ENCODE measurements around the gene XYLT1.
A peak's percentile ranks its signal among the peaks of the same experiment; 100 is the strongest.
"Not testable (repeated sequence)": the region's sequence is repeated elsewhere in the genome, so short reads cannot be mapped to it uniquely, and the experiment has no call there.

Gene XYLT1

DNA sequence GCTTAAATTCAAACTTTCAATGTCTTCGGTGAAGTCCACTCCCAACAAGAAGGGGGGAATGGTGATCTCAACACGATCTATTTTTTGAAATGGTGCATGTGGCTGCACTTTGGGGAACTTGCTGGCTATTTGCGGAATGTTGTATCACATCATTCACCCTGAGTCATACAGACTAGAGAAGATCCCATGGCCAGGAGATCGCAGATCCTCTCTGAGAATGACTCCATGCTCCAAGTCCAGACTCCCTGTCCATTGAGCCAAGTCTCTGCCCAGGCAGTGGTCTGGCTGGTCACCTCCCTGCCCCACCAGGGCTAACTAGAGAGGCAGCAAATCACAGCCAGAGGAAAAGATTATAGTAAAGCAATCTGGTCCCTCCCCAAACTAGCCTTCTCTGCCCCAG is 120.6 kb downstream of the XYLT1 start:
- DNase-seq = no peak

DNA sequence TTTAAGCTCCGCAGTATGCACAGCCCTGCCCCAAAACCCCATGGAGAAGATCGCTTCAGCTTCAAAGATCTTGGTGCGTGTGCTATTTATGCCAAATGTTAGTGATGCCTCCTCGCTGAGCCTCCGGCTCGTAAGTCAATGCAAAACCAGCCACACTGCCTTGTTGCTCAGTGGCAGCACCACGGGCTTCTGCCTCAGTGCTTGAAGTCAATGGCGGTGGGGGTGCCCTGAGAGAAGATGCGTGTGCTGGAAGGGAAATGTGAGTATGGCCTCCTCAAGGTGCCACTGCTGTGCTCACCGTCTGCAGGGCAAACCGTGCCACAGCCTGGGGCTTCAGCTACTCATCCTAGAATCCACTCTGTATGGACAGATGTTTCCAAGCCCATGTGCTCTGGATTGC is 121.9 kb downstream of the XYLT1 start:
- no peak for DNase-seq

DNA sequence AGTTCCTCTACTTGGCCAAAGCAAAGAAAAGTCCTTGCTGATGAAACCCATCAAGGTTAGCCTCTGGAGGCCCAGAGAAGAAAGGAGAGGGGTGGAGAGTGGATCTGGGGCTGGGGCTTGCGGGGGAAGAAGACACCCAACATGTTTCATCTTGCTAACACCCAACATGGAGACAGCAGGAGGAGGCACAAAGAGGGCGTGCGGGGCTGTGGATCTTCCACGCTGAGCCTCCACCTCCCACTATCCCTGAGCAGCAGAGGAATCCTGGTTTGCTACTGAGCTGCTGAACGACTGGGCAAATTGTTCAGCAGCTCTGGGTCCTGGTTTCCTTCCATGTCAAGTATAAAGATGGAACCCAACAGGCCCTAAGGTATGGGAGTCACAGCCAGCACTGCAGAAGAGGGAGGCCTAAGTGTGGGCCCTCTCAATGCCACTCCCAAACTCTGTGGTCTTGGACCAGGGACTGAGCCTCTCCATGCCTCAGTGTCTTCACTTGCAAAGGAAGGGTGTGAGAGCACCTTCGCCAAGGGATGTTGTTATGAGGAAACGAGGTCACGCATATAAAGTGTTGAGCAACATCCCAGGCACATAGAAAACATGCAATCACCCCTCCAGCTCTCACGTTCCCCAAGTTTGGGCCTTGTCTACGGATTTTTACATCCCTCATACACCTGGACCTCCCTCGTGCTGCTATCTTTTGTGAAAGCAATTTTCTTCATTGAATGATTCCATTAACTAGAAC is 122.5 kb downstream of the XYLT1 start:
- DNase-seq = no peak

- DNase-seq = no peak
These were observed 123.1 kb downstream of the XYLT1 start for GRCh38 chr16:17347624-17348023.

GRCh38 chr16:17346621-17347569 is 123.9 kb downstream of the XYLT1 start:
- no peak for DNase-seq

DNA sequence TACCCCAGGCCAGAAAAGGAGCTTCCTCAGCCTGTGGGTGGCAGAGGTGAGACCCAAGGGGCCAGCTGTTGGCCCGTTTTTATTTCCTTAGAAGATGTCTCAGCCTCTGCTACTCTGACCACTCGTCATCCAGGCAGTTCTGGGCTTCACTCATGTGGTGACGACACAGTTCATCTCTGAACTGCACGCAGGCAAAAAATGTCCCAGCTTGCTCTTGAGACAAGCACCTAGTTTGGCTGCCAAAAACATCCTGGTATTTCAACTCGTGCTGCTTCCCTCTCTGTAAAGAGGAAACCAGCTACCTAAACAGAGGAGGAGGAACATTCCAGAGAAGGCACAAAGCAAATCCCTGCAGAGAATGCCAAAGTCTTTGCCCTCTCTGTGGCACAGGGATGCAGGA is 125.7 kb downstream of the XYLT1 start:
- DNase-seq = no peak

GRCh38 chr16:17343728-17344127 is 127.0 kb downstream of the XYLT1 start:
- no peak for DNase-seq

GRCh38 chr16:17343028-17343427 is 127.7 kb downstream of the XYLT1 start:
- peak; percentile 13 for DNase-seq

DNA sequence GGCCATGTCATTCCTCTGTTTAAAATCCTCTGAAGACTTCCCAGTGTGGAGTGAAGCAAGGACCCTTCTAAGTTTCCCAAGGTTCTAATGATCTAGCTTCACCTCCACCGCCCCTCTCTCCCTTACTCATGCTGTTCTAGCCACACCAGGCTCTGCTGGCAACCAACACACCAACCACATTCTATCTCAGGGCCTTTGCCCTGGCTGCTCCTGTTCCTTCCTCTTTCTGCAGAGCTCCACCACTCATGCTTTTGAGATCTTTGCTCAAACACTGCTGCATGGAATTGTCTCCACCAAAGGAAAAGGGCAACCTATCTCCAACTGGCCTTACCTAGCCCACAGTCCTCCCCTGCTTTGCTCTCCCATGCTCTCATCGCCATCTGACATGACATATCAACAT is 128.7 kb downstream of the XYLT1 start:
- no peak for DNase-seq

GRCh38 chr16:17340804-17341203 is 130.0 kb downstream of the XYLT1 start:
- DNase-seq = no peak

- DNase-seq = no peak
These were observed 130.8 kb downstream of the XYLT1 start for GRCh38 chr16:17339764-17340541.

GRCh38 chr16:17338244-17338643 is 132.5 kb downstream of the XYLT1 start:
- DNase-seq = no peak

- no peak for DNase-seq
These were observed 134.2 kb downstream of the XYLT1 start for GRCh38 chr16:17336530-17336900.

- DNase-seq = no peak
These were observed 134.8 kb downstream of the XYLT1 start for GRCh38 chr16:17335826-17336529.

DNA sequence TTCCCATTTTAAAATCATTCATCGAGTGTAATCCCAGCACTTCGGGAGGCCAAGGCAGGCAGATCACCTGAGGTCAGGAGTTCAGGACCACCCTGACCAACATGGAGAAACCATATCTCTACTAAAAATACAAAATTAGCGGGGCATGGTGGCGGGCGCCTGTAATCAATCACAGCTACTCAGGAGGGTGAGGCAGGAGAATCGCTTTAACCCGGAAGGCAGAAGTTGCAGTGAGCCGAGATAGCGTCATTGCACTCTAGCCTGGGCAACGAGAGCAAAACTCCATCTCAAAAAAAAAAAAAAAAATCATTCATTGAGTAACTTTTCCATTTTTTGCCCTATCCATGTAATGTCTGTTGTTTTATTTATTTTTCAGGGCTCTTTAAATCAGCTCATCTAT is 135.4 kb downstream of the XYLT1 start:
- not testable (repeated sequence) for DNase-seq

DNA sequence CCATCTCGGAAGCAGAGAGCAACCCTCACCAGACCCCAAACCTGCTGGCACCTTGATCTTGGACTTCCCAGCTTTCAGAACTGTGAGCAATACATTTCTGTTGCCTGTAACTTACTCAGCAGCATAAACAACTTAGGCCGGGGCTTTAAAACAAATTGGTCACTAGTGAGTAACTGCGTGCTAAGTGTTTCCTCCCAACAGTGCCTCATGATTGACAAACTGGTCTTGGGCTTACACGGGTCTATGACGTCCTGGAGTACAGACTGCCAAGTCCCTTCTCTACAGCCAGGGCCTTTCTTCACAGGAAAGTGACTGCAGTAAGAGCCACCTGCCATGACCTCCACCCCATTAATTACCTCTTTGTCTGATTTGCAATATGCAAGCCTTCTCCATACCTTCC is 136.7 kb downstream of the XYLT1 start:
- DNase-seq = no peak

- DNase-seq = no peak
These were observed 137.5 kb downstream of the XYLT1 start for GRCh38 chr16:17333229-17333628.

GRCh38 chr16:17331991-17332390 is 138.8 kb downstream of the XYLT1 start:
- no peak for DNase-seq

DNA sequence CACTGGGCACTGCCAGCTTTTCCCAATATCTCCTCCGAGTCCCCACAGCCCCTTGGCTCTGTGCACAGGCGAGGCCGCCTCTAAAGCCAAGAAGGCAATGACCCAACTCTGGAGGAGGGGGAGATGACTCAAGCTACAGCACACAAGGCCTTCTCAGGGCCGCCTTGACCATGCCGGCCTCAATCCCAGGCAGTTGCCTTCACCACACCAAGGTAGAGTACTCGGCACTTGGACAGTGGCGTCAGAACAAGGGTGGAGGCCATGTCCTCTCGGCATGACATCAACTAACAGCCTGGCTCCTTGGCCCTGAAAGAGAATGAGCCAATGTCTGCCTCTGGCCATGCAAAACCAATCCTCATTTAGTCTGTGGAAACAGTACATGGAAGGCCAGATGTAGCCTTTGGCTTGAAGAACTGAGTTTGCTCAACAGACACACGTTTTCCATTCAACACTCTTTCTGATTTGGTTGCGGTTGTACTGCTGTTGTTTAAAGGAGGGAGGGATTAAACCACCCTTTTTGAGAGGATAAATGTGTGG is 139.6 kb downstream of the XYLT1 start:
- DNase-seq = no peak

DNA sequence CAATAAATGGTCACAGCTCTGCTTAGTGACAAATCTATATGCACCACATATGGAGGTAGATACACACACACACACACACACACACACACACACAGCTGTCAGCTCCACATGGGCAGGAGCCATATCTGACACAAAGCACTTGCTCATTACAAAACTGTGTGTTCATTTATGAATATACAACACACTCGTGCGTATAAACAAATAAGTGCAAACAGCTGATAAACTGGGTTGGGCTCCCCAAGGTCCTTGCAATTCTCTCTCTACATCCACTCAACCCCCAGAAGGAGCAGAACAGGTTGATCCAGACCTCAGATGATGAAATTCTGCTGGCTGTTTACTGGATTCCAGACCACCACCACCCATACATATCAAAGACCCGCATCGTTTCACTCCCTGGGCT is 140.7 kb downstream of the XYLT1 start:
- DNase-seq = no peak

GRCh38 chr16:17329391-17329790 is 141.4 kb downstream of the XYLT1 start:
- DNase-seq = no peak

- DNase-seq = no peak
These were observed 141.8 kb downstream of the XYLT1 start for GRCh38 chr16:17328932-17329331.

Measured in activated gamma-delta T cell (primary cell).